A549 (cell line): ENCODE data around the gene DBR1.

Experiments used
- BCL3 ChIP-seq: fragments of >200 bp; sonication (Bioruptor Twin); formaldehyde crosslinking; IDR thresholded peaks from 3 replicates; pipeline ENCODE4 v1.6.1; 2016
- CBX2 ChIP-seq: fragments of 200-600 bp; sonication (generic); IDR thresholded peaks from 2 replicates; pipeline ENCODE4 v1.6.1; 2016; ENCODE audit warnings: low read depth, mild to moderate bottlenecking, borderline replicate concordance
- CTCF ChIP-seq: fragments of >200 bp; sonication (Bioruptor Twin); formaldehyde crosslinking; IDR thresholded peaks from 3 replicates; pipeline ENCODE4 v1.5.1; 2016
- EP300 ChIP-seq, 2 experiments: fragments of >200 bp; sonication (Bioruptor Twin); formaldehyde crosslinking; IDR thresholded peaks; 2 replicates in 1 of 2; 3 replicates in 1 of 2; pipeline ENCODE4 v1.6.1; 2016 to 2017
- FOSB ChIP-seq: fragments of 250-450 bp; sonication (Bioruptor Pico); IDR thresholded peaks from 2 replicates; pipeline ENCODE4 v1.5.0; 2020; ENCODE audit warnings: mild to moderate bottlenecking, moderate library complexity
- HDAC2 ChIP-seq: fragments of 200-600 bp; sonication (generic); IDR thresholded peaks from 2 replicates; pipeline ENCODE4 v1.6.1; 2016
- HMGXB4 ChIP-seq: fragments of 250-450 bp; sonication (Bioruptor Pico); IDR thresholded peaks from 2 replicates; pipeline ENCODE4 v1.5.0; 2021; ENCODE audit warnings: mild to moderate bottlenecking, moderate library complexity, borderline replicate concordance
- HOXA7 ChIP-seq: fragments of 250-450 bp; sonication (Bioruptor Pico); IDR thresholded peaks from 2 replicates; pipeline ENCODE4 v1.5.0; 2020; ENCODE audit warnings: mild to moderate bottlenecking, moderate library complexity
- POLR2A ChIP-seq: IDR thresholded peaks from 2 replicates; pipeline ENCODE4 v1.6.1; 2012; ENCODE audit warnings: mild to moderate bottlenecking, low read length
- RAD21 ChIP-seq, 2 experiments: fragments of >200 bp in 1 of 2; sonication (Bioruptor Twin) in 1 of 2; formaldehyde crosslinking in 1 of 2; IDR thresholded peaks in 1 of 2; conservative IDR thresholded peaks in 1 of 2; 2 replicates in 1 of 2; 3 replicates in 1 of 2; pipeline ENCODE4 v1.6.1; 2012 to 2018; ENCODE audit warnings: inconsistent platforms in 1 of 2
- REST ChIP-seq: fragments of 200-600 bp; sonication (generic); IDR thresholded peaks from 2 replicates; pipeline ENCODE4 v1.6.1; 2016; ENCODE audit warnings: antibody characterized with exemption, mild to moderate bottlenecking, moderate library complexity
- ZNF302 ChIP-seq: fragments of 250-450 bp; sonication (Bioruptor Pico); IDR thresholded peaks from 2 replicates; pipeline ENCODE4 v1.9.0; 2021; ENCODE audit warnings: inconsistent platforms, mild to moderate bottlenecking, moderate library complexity

- TF ChIP-seq RAD21 (conservative IDR thresholded peaks at IDR 0.05 in 1 of 2, IDR thresholded peaks at IDR 0.05 in 1 of 2) (no peak), ZNF302 (CRISPR knock-in tag) (no peak), CTCF (no peak), REST (no peak), BCL3 (no peak), CBX2 (no peak), HDAC2 (no peak), FOSB (CRISPR knock-in tag) (no peak), HOXA7 (CRISPR knock-in tag) (no peak), HMGXB4 (no peak), EP300 (IDR thresholded peaks at IDR 0.05) (no peak), POLR2A (no peak)
These were observed 20.2 kb downstream of the DBR1 start for GRCh38 chr3:138154534-138154933.
